ENCODE results near the gene ZNF692.

ZNF692 gene, protein sequence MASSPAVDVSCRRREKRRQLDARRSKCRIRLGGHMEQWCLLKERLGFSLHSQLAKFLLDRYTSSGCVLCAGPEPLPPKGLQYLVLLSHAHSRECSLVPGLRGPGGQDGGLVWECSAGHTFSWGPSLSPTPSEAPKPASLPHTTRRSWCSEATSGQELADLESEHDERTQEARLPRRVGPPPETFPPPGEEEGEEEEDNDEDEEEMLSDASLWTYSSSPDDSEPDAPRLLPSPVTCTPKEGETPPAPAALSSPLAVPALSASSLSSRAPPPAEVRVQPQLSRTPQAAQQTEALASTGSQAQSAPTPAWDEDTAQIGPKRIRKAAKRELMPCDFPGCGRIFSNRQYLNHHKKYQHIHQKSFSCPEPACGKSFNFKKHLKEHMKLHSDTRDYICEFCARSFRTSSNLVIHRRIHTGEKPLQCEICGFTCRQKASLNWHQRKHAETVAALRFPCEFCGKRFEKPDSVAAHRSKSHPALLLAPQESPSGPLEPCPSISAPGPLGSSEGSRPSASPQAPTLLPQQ

DNA sequence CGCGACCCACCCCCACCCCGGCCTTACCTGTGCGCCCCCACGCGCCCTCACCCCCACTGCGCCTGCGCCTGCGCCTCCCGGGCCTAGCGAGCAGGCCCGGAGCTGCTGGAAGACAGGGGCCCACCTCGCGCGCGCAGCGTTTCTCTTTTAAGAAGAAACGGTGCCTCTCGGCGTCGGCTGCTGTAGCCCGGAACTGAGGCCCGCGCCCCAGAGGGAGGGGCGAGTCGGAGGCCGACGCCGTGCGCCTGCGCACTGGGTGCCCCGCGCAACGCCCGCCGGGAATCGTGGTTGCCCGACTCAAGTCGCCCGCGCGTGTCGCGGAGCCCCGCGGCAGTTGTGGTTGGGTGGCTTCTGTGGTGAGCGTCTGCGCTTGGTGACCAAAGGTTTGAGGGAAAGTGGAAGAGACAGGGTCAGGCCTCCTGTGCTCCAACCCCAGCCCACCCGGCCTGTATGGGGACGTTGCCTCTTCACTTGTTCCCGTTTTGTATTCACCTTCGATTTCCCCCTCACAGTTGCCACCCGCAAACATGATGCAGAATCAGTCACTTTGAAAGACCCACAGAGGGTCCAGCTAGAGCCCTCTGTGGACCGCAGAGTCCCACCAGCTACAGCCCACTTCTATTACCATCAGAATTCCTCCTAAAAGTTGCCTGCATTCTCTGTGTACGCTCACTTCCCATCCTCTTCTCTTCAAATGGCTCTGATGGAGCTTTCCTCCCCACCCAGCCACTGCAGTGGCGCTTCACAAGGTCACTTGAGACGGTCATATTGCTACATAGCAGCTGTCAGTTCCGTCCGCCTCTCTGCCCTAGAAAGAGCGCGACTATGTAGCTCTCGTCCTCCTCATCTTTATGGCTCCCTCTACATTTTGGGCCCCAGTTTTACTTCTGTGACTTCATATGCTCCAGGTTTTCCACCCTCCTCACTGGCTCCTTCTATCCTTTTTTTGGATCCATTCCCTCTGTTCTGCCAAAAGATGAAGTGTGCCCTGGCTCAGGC is at the start of gene ZNF692:
ZNF692 (minus strand) TSS at position 195 of the 999 bp plus-strand sequence. CDS start 776 bp downstream, outside the sequence.
- peak within 1 kb of the TSS; percentile 72 to 76 for H3K4me3 ChIP-seq (replicated peaks in 1 of 2; ENCODE audit: low read depth in 2 of 2, low read length in 2 of 2)
- TF ChIP-seq, protein P1, sequence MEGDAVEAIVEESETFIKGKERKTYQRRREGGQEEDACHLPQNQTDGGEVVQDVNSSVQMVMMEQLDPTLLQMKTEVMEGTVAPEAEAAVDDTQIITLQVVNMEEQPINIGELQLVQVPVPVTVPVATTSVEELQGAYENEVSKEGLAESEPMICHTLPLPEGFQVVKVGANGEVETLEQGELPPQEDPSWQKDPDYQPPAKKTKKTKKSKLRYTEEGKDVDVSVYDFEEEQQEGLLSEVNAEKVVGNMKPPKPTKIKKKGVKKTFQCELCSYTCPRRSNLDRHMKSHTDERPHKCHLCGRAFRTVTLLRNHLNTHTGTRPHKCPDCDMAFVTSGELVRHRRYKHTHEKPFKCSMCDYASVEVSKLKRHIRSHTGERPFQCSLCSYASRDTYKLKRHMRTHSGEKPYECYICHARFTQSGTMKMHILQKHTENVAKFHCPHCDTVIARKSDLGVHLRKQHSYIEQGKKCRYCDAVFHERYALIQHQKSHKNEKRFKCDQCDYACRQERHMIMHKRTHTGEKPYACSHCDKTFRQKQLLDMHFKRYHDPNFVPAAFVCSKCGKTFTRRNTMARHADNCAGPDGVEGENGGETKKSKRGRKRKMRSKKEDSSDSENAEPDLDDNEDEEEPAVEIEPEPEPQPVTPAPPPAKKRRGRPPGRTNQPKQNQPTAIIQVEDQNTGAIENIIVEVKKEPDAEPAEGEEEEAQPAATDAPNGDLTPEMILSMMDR (IDR thresholded peaks at IDR 0.05; ENCODE audit: low read depth, low read length): no peak
- DNase-seq (ENCODE audit: low read depth in 2 of 2): peak; percentile 98

DNA sequence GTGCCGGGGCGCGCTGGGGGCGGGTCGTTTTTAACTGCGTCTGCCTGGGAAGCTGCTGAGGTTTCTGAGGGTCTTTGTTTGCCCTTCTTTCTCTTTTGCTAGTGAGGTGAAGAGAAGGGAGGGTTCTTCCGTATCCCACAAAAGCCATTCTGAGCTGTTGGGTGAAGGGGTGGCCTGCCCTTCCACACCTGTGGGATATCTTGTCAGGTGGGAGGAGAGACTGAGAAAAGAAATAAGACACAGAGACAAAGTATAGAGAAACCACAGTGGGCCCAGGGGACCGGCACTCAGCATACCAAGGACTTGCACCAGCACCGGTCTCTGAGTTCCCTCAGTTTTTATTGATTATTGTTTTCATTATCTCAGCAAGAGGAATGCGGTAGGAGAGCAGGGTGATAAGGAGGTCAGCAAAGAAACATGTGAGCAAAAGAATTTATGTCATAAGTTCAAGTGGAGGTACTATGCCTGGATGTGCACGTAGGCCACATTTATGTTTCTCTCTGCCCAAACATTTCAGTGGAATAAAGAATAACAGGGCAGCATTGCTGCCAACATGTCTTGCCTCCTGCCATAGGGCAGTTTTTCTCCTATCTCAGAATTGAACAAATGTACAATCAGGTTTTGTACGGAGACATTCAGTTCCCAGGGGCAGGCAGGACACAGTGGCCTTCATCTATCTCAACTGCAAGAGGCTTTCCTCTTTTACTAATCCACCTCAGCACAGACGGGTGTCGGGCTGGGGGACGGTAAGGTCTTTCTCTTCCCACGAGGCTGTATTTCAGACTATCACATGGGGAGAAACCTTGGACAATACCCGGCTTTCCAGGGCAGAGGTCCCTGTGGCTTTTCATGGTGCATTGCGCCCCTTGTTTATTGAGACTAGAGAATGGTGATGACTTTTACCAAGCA is 48.1 kb upstream of the ZNF692 start:
- TF ChIP-seq, protein P1 (IDR thresholded peaks at IDR 0.05; ENCODE audit: low read depth, low read length): no peak
- peak overlapping the region; percentile 49 to 58 for H3K4me3 ChIP-seq (replicated peaks in 1 of 2; ENCODE audit: low read depth in 2 of 2, low read length in 2 of 2)
- no peak for DNase-seq (ENCODE audit: low read depth in 2 of 2)

DNA sequence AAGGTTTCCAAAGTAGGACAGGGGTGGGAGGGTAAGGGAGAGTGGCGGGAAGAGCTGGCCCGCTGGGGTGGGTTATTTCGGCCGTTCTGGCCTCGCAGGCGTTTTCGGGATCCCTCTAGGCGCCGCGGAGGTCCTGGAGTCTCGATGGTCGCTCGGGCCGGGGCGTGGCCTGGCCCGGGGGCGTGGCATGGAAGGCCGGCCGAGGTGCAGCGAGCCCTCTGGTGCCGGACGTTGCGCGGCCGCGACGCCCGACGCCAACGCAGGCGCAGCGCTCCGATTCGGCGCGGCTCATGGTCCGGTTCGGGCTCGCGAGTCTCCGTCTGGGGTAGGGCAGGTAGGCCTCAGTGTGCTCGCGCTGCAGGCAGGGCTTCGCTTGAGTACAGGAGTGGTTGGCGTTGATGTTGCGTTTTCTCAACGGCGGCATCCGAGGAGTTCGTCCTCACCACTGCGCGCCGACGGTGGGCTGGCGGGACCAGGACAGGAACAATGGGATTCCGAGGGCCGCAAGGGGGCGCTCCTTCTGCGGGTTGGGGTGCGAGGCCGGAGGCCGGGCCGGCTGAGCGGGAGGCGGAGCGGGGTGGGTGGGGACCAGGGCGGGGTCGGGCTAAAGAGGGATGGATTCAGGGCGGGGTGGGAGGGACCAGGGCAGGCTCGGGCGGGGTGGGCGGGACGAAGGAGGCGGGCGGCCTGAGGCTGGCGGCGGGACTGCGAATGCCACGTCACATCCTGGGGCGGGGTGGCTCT is 47.3 kb upstream of the ZNF692 start, which contains the start of gene PGBD2:
PGBD2 (plus strand) TSS at position 227 of the 744 bp plus-strand sequence. CDS start 7,628 bp downstream, outside the sequence.
- TF ChIP-seq, protein P1 (IDR thresholded peaks at IDR 0.05; ENCODE audit: low read depth, low read length): peak; percentile 66
- peak within 1 kb of the TSS; percentile 80 to 89 for H3K4me3 ChIP-seq (replicated peaks in 1 of 2; ENCODE audit: low read depth in 2 of 2, low read length in 2 of 2)
- peak; percentile 94 to 96 for DNase-seq (ENCODE audit: low read depth in 2 of 2)

DNA sequence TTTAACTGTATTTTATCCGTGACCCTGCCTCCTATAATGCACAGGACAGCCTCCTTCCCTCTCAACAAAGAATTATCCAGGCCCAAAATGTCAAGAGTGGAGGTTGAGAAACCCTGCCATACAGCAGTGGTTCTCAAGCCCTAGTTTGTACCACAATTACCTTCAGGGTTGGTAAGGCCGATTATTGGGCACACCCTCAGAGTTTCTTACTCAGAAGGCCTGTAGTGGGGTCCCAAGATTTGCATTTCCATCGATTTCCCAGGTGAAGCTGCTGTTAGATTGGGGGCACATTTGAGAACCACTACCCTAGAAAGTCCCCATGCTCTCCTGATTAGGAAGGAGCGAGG is 46.8 kb upstream of the ZNF692 start:
- TF ChIP-seq, protein P1 (IDR thresholded peaks at IDR 0.05; ENCODE audit: low read depth, low read length): no peak
- DNase-seq (ENCODE audit: low read depth in 2 of 2): no peak
- peak overlapping the region; percentile 39 to 89 for H3K4me3 ChIP-seq (replicated peaks in 1 of 2; ENCODE audit: low read depth in 2 of 2, low read length in 2 of 2)

DNA sequence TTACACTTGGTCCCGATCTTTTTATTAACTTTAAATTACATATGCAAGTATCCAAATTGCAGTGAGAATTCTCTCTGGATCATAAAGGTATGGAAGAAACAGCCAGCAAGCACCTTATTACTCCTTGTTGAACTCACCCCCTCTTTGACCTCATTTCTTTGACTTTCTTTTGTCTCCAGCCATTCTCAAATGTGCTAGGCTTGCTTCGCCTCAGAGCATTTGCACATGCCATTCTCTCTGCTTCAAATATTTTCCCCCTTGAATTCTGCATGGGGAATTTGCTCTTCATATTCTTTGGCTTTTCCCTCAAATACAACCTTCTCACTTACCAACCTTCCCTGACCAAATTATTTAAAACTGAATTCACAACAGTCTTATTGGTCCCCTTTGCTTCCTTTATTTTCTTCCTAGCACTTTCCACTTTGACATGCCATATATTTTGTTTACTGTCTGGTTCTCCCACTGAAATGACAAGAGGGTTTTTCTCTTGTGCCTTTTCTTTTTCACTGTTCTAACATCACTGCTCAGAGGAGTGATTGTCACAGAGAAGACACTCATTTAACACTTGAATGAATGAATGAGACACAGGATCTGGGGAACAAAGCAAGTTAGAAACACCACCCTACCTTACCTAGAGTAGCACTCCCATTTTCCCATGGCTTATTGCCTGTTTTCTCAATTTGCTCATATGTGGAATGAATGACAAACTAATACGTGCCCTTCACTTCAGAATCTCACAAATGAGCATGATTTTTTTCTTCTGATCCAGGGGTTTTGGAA is 45.7 kb upstream of the ZNF692 start:
- TF ChIP-seq, protein P1 (IDR thresholded peaks at IDR 0.05; ENCODE audit: low read depth, low read length): no peak
- DNase-seq (ENCODE audit: low read depth in 2 of 2): no peak
- H3K4me3 ChIP-seq (replicated peaks in 1 of 2; ENCODE audit: low read depth in 2 of 2, low read length in 2 of 2): no peak overlapping the region

All from cardiac fibroblast (primary cell).